Fibroblast of peridontal ligament (primary cell): Measurements from ENCODE around the gene CMTM3.
A peak's percentile ranks its signal among the peaks of the same experiment; 100 is the strongest.
"Not testable (repeated sequence)": the region's sequence is repeated elsewhere in the genome, so short reads cannot be mapped to it uniquely, and the experiment has no call there.

Experiments
- DNase-seq: peaks from one replicate; pipeline ENCODE4 v3.0.0-alpha.2; 2010; ENCODE audit errors: extremely low read depth

Gene CMTM3

GRCh38 chr16:66585481-66586239 is 18.8 kb upstream of the CMTM3 start:
- no peak for DNase-seq

- DNase-seq = no peak
These were observed 16.5 kb upstream of the CMTM3 start for GRCh38 chr16:66587881-66588600.

- DNase-seq = peak; percentile 16
These were observed 15.4 kb upstream of the CMTM3 start for GRCh38 chr16:66588981-66589713.

- peak; percentile 15 for DNase-seq
These were observed 14.2 kb upstream of the CMTM3 start for GRCh38 chr16:66590322-66590721.

- DNase-seq = no peak
These were observed 13.5 kb upstream of the CMTM3 start for GRCh38 chr16:66591018-66591417.

GRCh38 chr16:66592241-66592640 is 12.3 kb upstream of the CMTM3 start:
- no peak for DNase-seq

- no peak for DNase-seq
These were observed 11.7 kb upstream of the CMTM3 start for GRCh38 chr16:66592814-66593213.

GRCh38 chr16:66594739-66595138 is 9.8 kb upstream of the CMTM3 start:
- DNase-seq = no peak

- not testable (repeated sequence) for DNase-seq
These were observed 7.9 kb upstream of the CMTM3 start for GRCh38 chr16:66596559-66596958.

GRCh38 chr16:66596986-66597848 is 7.3 kb upstream of the CMTM3 start:
- DNase-seq = no peak

GRCh38 chr16:66598111-66598510 is 6.4 kb upstream of the CMTM3 start:
- DNase-seq = no peak

GRCh38 chr16:66599726-66600125 is 4.8 kb upstream of the CMTM3 start:
- no peak for DNase-seq

GRCh38 chr16:66600477-66600876 is 4.0 kb upstream of the CMTM3 start:
- no peak for DNase-seq

GRCh38 chr16:66601471-66601870 is 3.0 kb upstream of the CMTM3 start:
- no peak for DNase-seq

GRCh38 chr16:66603537-66604375 is 748 bp upstream of the CMTM3 start:
- DNase-seq = peak; percentile 46

- DNase-seq = peak; percentile 5
These were observed 874 bp downstream of the CMTM3 start for GRCh38 chr16:66605177-66605978.

- DNase-seq = no peak
These were observed 1.7 kb downstream of the CMTM3 start for GRCh38 chr16:66605979-66606751.

GRCh38 chr16:66608241-66609138 is 4.0 kb downstream of the CMTM3 start:
- peak; percentile 76 for DNase-seq
